Measurements from ENCODE around the gene ZNF620.

GRCh38 chr3:40524222-40524567, 18.4 kb downstream of the ZNF620 start:
- TF ChIP-seq CTCF (conservative IDR thresholded peaks at IDR 0.05; ENCODE audit: low read depth in 2 of 2) (no peak), POLR2AphosphoS5 (IDR thresholded peaks at IDR 0.05; ENCODE audit: low read depth) (no peak), EZH2 (IDR thresholded peaks at IDR 0.05; ENCODE audit: low read depth, unreplicated experiment) (no peak), REST (IDR thresholded peaks at IDR 0.05; ENCODE audit: unreplicated experiment) (no peak)

All from GM23338 (cell line).